Erythroblast (primary cell): ENCODE data around the gene KRT86.

Source experiments
- GATA1 ChIP-seq: IDR thresholded peaks from 2 replicates; pipeline ENCODE4 v1.6.1; 2011; ENCODE audit warnings: low read depth, mild to moderate bottlenecking, control low read depth, low read length, moderate library complexity
- POLR2A ChIP-seq: IDR thresholded peaks from 2 replicates; pipeline ENCODE4 v1.6.1; 2011; ENCODE audit warnings: mild to moderate bottlenecking, low read length

DNA sequence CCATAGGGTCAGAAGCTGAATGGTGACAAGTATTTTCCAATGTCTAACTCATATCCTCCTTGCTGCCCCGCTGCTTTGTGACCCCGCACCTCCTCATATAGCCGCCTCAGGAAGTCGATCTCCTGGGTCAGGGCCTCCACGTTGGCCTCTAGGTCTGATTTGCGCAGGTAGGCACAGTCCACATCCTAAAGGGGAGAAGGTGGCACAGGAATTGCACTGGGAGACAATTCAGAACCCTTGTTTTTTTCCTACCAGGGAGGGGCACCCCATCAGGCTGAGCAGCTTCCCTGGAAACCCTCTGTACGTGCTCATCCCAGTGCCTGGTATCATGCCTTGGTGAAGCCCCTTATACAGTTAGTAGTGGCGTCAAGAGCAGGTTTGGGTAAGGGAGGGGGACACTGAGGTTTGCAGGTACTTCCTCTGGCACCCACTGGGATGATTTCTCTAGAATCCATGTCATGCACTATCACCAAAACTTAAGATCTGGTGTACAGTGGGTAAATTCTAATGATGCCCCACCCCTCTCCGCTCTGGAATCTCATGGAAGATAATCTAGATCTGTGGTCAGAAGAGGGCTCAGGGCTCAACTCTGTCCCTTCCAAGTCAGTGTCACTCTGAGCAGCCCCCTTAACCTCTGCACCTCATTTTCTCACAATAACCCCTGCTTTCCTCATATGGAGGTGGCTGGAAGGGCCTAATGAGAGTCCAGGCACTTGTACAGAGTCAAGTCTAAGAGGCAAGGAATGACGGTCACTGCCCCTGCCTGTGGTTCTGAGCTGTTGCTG lies 20.1 kb upstream of the KRT86 start:
- TF ChIP-seq POLR2A (no peak), GATA1 (no peak)
